Measurements from ENCODE around the gene PRSS2. TPM values are rescaled to one million over a fixed set of nuclear protein-coding genes. Genes with fewer than 3 reads are reported as not detected.

PRSS2 gene
- total and polyA plus RNA-seq, 12 donors, result 0.93 to 8.2 (median 6.3) TPM; not detected in 4

DNA sequence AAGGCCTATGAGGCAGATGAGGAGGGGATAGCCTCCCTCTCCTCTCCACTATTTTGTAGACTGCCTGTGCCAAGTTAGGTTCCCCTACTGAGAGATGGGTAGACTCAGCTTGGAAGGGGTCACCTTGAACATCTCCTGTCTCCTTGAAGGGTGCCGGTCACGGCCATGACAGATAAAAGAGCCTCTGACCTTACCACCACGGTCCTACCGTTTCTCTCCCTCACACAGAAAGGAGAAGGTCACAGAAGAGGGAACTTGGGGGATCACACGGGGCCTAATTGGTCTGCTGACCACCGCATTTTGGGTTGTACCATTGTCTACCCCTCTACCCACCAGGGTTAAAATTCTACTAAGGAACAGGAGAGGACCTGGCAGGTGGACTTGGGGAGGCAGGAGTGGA, 17.0 kb downstream of the PRSS2 start:
- DNase-seq (no peak), ATAC-seq (no peak)
- Histone ChIP-seq H3K4me1 (peaks cover 0 to 7% (median 4%) of the 10 kb centered on the region in 9 donors), H3K9me3 (no peaks in the 10 kb centered on the region), H3K4me3 (peak overlapping the region in 1 of 10 donors; percentile 35), H3K36me3 (no peaks in the 10 kb centered on the region), H3K27ac (peak overlapping the region in 1 of 10 donors; percentile 76), H3K27me3 (peaks cover 0 to 32% (median 6%) of the 10 kb centered on the region in 7 donors)
- WGBS, 2 donors, result 85 to 87% methylated on average over 6 of the region's 6 CpGs
- intact Hi-C loops (cut with DNase I), result loop anchor here in 7 of 10 donors (2.0 to 10.0 kb wide), 6 partner anchors 73 to 183 kb away; no protein-coding TSS in a partner anchor
- TF ChIP-seq CTCF (IDR thresholded peaks at IDR 0.05), result no peak

- no peak for TF ChIP-seq CTCF (IDR thresholded peaks at IDR 0.05)
- Histone ChIP-seq H3K36me3 (no peaks in the 10 kb centered on the region), H3K4me3 (peak overlapping the region in 1 of 10 donors; percentile 35), H3K9me3 (no peaks in the 10 kb centered on the region), H3K4me1 (no peaks in the 10 kb centered on the region), H3K27me3 (peaks cover 0 to 37% (median 11%) of the 10 kb centered on the region in 7 donors), H3K27ac (peak overlapping the region in 1 of 10 donors; percentile 76)
- WGBS, 2 donors, result 73% methylated on average over 10 of the region's 10 CpGs
- ATAC-seq (no peak), DNase-seq (no peak)
- intact Hi-C loops (cut with DNase I), result loop anchor here in 6 of 10 donors (10.0 kb wide), 5 partner anchors 74 to 184 kb away; no protein-coding TSS in a partner anchor
Measured at GRCh38 chr7:142788303-142789289, 17.8 kb downstream of the PRSS2 start.

- intact Hi-C loops (cut with DNase I), result loop anchor here in 6 of 10 donors (10.0 kb wide), 5 partner anchors 75 to 185 kb away; no protein-coding TSS in a partner anchor
- 66 to 78% methylated on average over 2 of the region's 2 CpGs for WGBS, 2 donors
- no peak for TF ChIP-seq CTCF (IDR thresholded peaks at IDR 0.05)
- H3K27ac ChIP-seq, result peak overlapping the region in 1 of 10 donors; percentile 76
- no peak for DNase-seq
- H3K27me3 ChIP-seq, result peaks cover 0 to 43% (median 17%) of the 10 kb centered on the region in 7 donors
- H3K4me3 ChIP-seq, result peak overlapping the region in 1 of 10 donors; percentile 35
- H3K36me3 ChIP-seq, result no peaks in the 10 kb centered on the region
- ATAC-seq, result no peak
- no peaks in the 10 kb centered on the region for H3K4me1 ChIP-seq
- no peaks in the 10 kb centered on the region for H3K9me3 ChIP-seq
Measured at GRCh38 chr7:142789441-142789840, 18.7 kb downstream of the PRSS2 start.

GRCh38 chr7:142790056-142790455, 19.3 kb downstream of the PRSS2 start:
- peak overlapping the region in 1 of 10 donors; percentile 76 for H3K27ac ChIP-seq
- DNase-seq (no peak), ATAC-seq (no peak)
- H3K9me3 ChIP-seq, result no peaks in the 10 kb centered on the region
- H3K4me1 ChIP-seq, result no peaks in the 10 kb centered on the region
- TF ChIP-seq CTCF (IDR thresholded peaks at IDR 0.05), result no peak
- peaks cover 0 to 50% (median 23%) of the 10 kb centered on the region in 7 donors for H3K27me3 ChIP-seq
- no peaks in the 10 kb centered on the region for H3K36me3 ChIP-seq
- H3K4me3 ChIP-seq, result peak overlapping the region in 1 of 10 donors; percentile 35
- 71 to 83% methylated on average over 3 of the region's 3 CpGs for WGBS, 2 donors
- intact Hi-C loops (cut with DNase I), result no loop called here
